Ishikawa (cell line): Measurements from ENCODE around the gene B4GALNT3.

Source experiments
- CEBPB ChIP-seq: IDR thresholded peaks from 2 replicates; pipeline ENCODE4 v1.6.1; 2012
- CREB1 ChIP-seq: IDR thresholded peaks from 2 replicates; pipeline ENCODE4 v1.6.1; 2012; ENCODE audit warnings: low read depth
- EGR1 ChIP-seq: IDR thresholded peaks from 2 replicates; pipeline ENCODE4 v1.6.1; 2012
- EP300 ChIP-seq: IDR thresholded peaks from 2 replicates; pipeline ENCODE4 v1.6.1; 2012; ENCODE audit warnings: borderline replicate concordance
- FOXM1 ChIP-seq: IDR thresholded peaks from 2 replicates; pipeline ENCODE4 v1.6.1; 2012; ENCODE audit warnings: low read depth, borderline replicate concordance
- NFIC ChIP-seq: IDR thresholded peaks from 2 replicates; pipeline ENCODE4 v1.6.1; 2012
- RAD21 ChIP-seq: IDR thresholded peaks from 2 replicates; pipeline ENCODE4 v1.6.1; 2012; ENCODE audit warnings: low read depth
- REST ChIP-seq: IDR thresholded peaks from 2 replicates; pipeline ENCODE4 v1.6.1; 2012; ENCODE audit warnings: low read depth, mild to moderate bottlenecking
- TAF1 ChIP-seq: IDR thresholded peaks from 2 replicates; pipeline ENCODE4 v1.6.1; 2012; ENCODE audit warnings: low read depth, mild to moderate bottlenecking
- TCF12 ChIP-seq: IDR thresholded peaks from 2 replicates; pipeline ENCODE4 v1.6.1; 2012; ENCODE audit warnings: low read depth
- TEAD4 ChIP-seq: IDR thresholded peaks from 2 replicates; pipeline ENCODE4 v1.6.1; 2012
- YY1 ChIP-seq: IDR thresholded peaks from 2 replicates; pipeline ENCODE4 v1.6.1; 2012; ENCODE audit warnings: low read depth
- ZBTB7A ChIP-seq: IDR thresholded peaks from 2 replicates; pipeline ENCODE4 v1.6.1; 2012; ENCODE audit warnings: low read depth
- TF ChIP-seq, protein P1 (sequence below): IDR thresholded peaks from 2 replicates; pipeline ENCODE4 v1.6.1; 2012
- TF ChIP-seq, protein P2 (sequence below): IDR thresholded peaks from 2 replicates; pipeline ENCODE4 v1.6.1; 2012

The B4GALNT3 gene

DNA sequence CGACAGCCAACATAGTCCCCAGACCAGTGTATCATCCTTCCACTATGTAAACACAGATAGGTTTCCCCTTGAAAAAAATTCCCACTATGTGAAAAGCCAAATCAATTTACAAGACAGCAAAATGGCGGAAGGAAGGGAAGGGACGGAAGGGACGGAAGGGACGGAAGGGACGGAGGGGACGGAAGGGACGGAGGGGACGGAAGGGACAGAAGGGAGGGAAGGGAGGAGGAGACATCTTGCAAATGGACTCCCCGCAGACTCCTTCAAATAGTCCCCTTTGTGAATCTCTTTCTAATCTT lies 128.2 kb downstream of the B4GALNT3 start:
- TF ChIP-seq CEBPB (no peak), TAF1 (no peak), ZBTB7A (no peak), FOXM1 (no peak), CREB1 (no peak), TCF12 (no peak), RAD21 (no peak), EP300 (no peak), EGR1 (no peak), YY1 (no peak), REST (no peak), NFIC (no peak), TEAD4 (no peak)
- TF ChIP-seq, protein P1, sequence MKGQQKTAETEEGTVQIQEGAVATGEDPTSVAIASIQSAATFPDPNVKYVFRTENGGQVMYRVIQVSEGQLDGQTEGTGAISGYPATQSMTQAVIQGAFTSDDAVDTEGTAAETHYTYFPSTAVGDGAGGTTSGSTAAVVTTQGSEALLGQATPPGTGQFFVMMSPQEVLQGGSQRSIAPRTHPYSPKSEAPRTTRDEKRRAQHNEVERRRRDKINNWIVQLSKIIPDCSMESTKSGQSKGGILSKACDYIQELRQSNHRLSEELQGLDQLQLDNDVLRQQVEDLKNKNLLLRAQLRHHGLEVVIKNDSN: no peak
- TF ChIP-seq, protein P2, sequence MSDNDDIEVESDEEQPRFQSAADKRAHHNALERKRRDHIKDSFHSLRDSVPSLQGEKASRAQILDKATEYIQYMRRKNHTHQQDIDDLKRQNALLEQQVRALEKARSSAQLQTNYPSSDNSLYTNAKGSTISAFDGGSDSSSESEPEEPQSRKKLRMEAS: no peak

- TF ChIP-seq TEAD4: no peak
Measured at GRCh38 chr12:588646-589045, 128.9 kb downstream of the B4GALNT3 start.

GRCh38 chr12:590206-590750 lies 130.5 kb downstream of the B4GALNT3 start:
- TF ChIP-seq FOXM1: no peak
- TF ChIP-seq TEAD4: no peak
- TF ChIP-seq YY1: no peak
- no peak for TF ChIP-seq ZBTB7A
- TF ChIP-seq CEBPB: no peak
- TF ChIP-seq, protein P1: no peak
- TF ChIP-seq RAD21: no peak
- no peak for TF ChIP-seq EGR1
- TF ChIP-seq CREB1: no peak
- no peak for TF ChIP-seq REST

DNA sequence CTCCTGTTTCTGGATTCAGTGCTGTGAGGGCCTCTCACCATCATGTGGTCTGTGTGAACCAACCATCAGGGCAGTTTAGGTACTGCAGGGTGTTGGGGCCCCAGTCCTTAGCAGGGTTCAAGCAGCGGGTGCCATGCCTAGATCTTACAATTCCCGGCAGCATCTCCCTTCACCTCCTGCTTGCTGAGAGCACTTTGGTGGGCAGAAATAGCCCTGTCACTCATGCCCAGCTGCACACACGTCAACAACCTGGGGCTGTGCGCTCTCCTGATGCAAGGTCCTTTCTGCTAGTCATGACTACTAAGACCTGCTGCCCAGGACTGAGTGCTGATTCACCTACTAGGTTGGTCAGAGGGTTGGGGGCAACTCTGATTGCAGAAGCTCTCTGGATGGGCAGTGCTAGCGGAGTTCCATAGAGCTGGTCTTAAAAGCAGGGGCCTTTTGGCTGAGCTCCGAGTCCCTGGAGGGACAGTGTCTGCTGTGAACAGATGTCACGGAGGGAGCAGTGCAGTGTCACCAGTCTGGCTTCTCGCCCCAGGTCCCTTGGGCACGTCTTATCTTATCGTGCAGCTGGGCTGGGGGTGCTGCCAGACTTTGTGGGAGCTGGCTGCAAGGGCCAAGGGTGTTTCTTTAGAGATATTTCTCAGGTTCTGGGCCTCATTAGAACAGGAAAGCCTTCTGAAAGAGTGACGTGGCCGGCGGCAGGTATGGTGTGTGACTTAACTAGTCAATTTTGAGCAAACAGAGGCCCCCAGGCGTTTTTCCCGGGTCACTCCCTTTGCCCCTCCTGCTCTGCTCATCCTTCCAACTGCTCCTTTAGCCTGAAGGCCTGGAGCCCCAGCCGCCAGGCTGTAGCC lies 131.7 kb downstream of the B4GALNT3 start:
- no peak for TF ChIP-seq TEAD4
- no peak for TF ChIP-seq CREB1
- no peak for TF ChIP-seq TAF1
- TF ChIP-seq EGR1: no peak
- no peak for TF ChIP-seq ZBTB7A
- no peak for TF ChIP-seq REST
- no peak for TF ChIP-seq CEBPB
- TF ChIP-seq, protein P1: no peak
- TF ChIP-seq, protein P2: no peak
